Neutrophil (primary cell): ENCODE measurements around the gene ARID5A.

Experiments
- H3K27ac ChIP-seq: fragments of 200-600 bp; sonication (generic); 2 replicates; pipeline ENCODE4 v1.5.1; 2016; ENCODE audit warnings: mild to moderate bottlenecking, moderate library complexity
- H3K27me3 ChIP-seq: fragments of 200-600 bp; sonication (generic); 2 replicates; pipeline ENCODE4 v1.6.0; 2016; ENCODE audit warnings: mild to moderate bottlenecking
- H3K36me3 ChIP-seq: fragments of 200-600 bp; sonication (generic); 2 replicates; pipeline ENCODE4 v1.5.1; 2017
- H3K4me1 ChIP-seq, 2 experiments: fragments of 200-600 bp in 1 of 2; sonication (generic) in 1 of 2; 1 replicate in 1 of 2; 2 replicates in 1 of 2; pipeline versions ENCODE4 v1.5.1 to v1.6.1; 2013 to 2016; ENCODE audit warnings: low read depth in 1 of 2, low read length in 1 of 2, mild to moderate bottlenecking in 1 of 2, moderate library complexity in 1 of 2; ENCODE audit not compliant: control insufficient read depth in 1 of 2, insufficient read depth in 1 of 2
- H3K4me3 ChIP-seq, 2 experiments: fragments of 200-600 bp in 1 of 2; sonication (generic) in 1 of 2; 1 replicate in 1 of 2; 2 replicates in 1 of 2; pipeline ENCODE4 v1.5.1; 2013 to 2016; ENCODE audit warnings: low read depth in 1 of 2, low read length in 1 of 2, mild to moderate bottlenecking in 1 of 2, moderate library complexity in 1 of 2
- H3K9me3 ChIP-seq: fragments of 200-600 bp; sonication (generic); 2 replicates; pipeline ENCODE4 v1.5.1; 2016
- CTCF ChIP-seq: fragments of 200-600 bp; sonication (generic); IDR thresholded peaks from 2 replicates; pipeline ENCODE4 v1.5.1; 2016; ENCODE audit warnings: antibody characterized with exemption

ARID5A gene

GRCh38 chr2:96578731-96579130, 42.2 kb downstream of the ARID5A start:
- no peaks in the 10 kb centered on the region for H3K9me3 ChIP-seq
- H3K27me3 ChIP-seq = no peaks in the 10 kb centered on the region
- H3K27ac ChIP-seq = no peak overlapping the region
- peaks cover 3% of the 10 kb centered on the region for H3K36me3 ChIP-seq
- no peak for TF ChIP-seq CTCF
- H3K4me3 ChIP-seq = no peak overlapping the region
- no peaks in the 10 kb centered on the region for H3K4me1 ChIP-seq

GRCh38 chr2:96579422-96579821, 42.9 kb downstream of the ARID5A start:
- Histone ChIP-seq H3K27ac (no peak overlapping the region), H3K4me1 (no peaks in the 10 kb centered on the region), H3K36me3 (peaks cover 10% of the 10 kb centered on the region), H3K4me3 (no peak overlapping the region), H3K27me3 (no peaks in the 10 kb centered on the region), H3K9me3 (no peaks in the 10 kb centered on the region)
- no peak for TF ChIP-seq CTCF

GRCh38 chr2:96580771-96581170, 44.2 kb downstream of the ARID5A start:
- no peak overlapping the region for H3K4me3 ChIP-seq
- H3K27ac ChIP-seq = no peak overlapping the region
- peaks cover 10% of the 10 kb centered on the region for H3K36me3 ChIP-seq
- TF ChIP-seq CTCF = no peak
- no peaks in the 10 kb centered on the region for H3K4me1 ChIP-seq
- no peaks in the 10 kb centered on the region for H3K9me3 ChIP-seq
- H3K27me3 ChIP-seq = no peaks in the 10 kb centered on the region

GRCh38 chr2:96584017-96584416, 47.5 kb downstream of the ARID5A start:
- Histone ChIP-seq H3K27ac (no peak overlapping the region), H3K4me1 (no peaks in the 10 kb centered on the region), H3K27me3 (no peaks in the 10 kb centered on the region), H3K4me3 (no peak overlapping the region), H3K36me3 (peaks cover 10% of the 10 kb centered on the region), H3K9me3 (no peaks in the 10 kb centered on the region)
- TF ChIP-seq CTCF = no peak

- Histone ChIP-seq H3K27ac (no peak overlapping the region), H3K4me3 (no peak overlapping the region), H3K27me3 (no peaks in the 10 kb centered on the region), H3K9me3 (no peaks in the 10 kb centered on the region), H3K4me1 (no peaks in the 10 kb centered on the region), H3K36me3 (peaks cover 30% of the 10 kb centered on the region)
- TF ChIP-seq CTCF = no peak
Measured at GRCh38 chr2:96587843-96588242, 51.3 kb downstream of the ARID5A start.

- Histone ChIP-seq H3K27ac (no peak overlapping the region), H3K36me3 (peaks cover 50% of the 10 kb centered on the region), H3K27me3 (no peaks in the 10 kb centered on the region), H3K4me1 (no peaks in the 10 kb centered on the region), H3K4me3 (no peak overlapping the region), H3K9me3 (no peaks in the 10 kb centered on the region)
- no peak for TF ChIP-seq CTCF
Measured at GRCh38 chr2:96591054-96591453, 54.5 kb downstream of the ARID5A start.
